Measurements from ENCODE around the gene ASNSD1.

- TF ChIP-seq GATA2 (IDR thresholded peaks at IDR 0.05; ENCODE audit: low read depth, low read length) (no peak), GATA3 (IDR thresholded peaks at IDR 0.05; ENCODE audit: low read depth, low read length) (no peak)
Measured at GRCh38 chr2:189613077-189613636, 48.1 kb upstream of the ASNSD1 start.

Data from SH-SY5Y (cell line).